GM13976 (cell line): ENCODE results near the gene C5orf46.

Experiments
- DNase-seq: peaks from one replicate; pipeline ENCODE4 v3.0.0; 2012; ENCODE audit warnings: low spot score
- CTCF ChIP-seq: IDR thresholded peaks from 2 replicates; pipeline ENCODE4 v1.5.1; 2012; ENCODE audit warnings: borderline replicate concordance, mild to moderate bottlenecking; ENCODE audit not compliant: insufficient read depth; ENCODE audit errors: extremely low read depth, missing control alignments, control extremely low read depth
- in situ Hi-C: fragments of 300-500 bp; cut with MboI; formaldehyde crosslinking; loops from one replicate; pipeline ENCODE4 v1.12.0; 2022; ENCODE audit warnings: low sequenced_read_pairs, mixed read lengths, inconsistent platforms; ENCODE audit not compliant: unreplicated experiment

C5orf46 gene

DNA sequence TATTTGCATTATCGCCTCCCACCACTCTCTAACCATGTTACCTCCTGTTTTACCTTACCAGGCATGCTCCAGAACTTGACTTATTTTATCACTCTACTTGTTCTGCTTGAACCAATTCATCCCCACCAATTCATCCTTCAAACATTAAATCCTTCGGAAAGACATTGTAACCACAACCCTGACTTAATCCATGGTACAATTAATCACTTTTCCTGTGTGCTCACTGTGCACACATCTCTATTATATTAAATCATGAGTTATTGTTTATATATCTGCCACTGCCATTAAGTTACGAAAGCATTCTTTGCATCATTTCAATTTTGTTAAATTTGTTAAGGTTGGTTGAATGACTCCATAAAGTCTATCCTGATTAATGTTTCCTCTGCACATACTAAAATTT lies 7.4 kb upstream of the C5orf46 start:
- no peak for DNase-seq
- in situ Hi-C loops, result no loop called here
- TF ChIP-seq CTCF, result no peak

GRCh38 chr5:147912011-147912410 lies 5.7 kb upstream of the C5orf46 start:
- DNase-seq, result no peak
- no peak for TF ChIP-seq CTCF
- in situ Hi-C loops, result no loop called here

- in situ Hi-C loops, result no loop called here
- no peak for TF ChIP-seq CTCF
- no peak for DNase-seq
Observed at GRCh38 chr5:147911427-147911826, 5.1 kb upstream of the C5orf46 start.

- DNase-seq, result no peak
- in situ Hi-C loops, result no loop called here
Observed at GRCh38 chr5:147904110-147904509, 2.2 kb downstream of the C5orf46 start.

GRCh38 chr5:147902609-147903115 lies 3.7 kb downstream of the C5orf46 start:
- TF ChIP-seq CTCF, result no peak
- no peak for DNase-seq
- in situ Hi-C loops, result no loop called here

More at GRCh38 chr5:147904110-147904509, 2.2 kb downstream of the C5orf46 start:
- TF ChIP-seq CTCF, result no peak

DNA sequence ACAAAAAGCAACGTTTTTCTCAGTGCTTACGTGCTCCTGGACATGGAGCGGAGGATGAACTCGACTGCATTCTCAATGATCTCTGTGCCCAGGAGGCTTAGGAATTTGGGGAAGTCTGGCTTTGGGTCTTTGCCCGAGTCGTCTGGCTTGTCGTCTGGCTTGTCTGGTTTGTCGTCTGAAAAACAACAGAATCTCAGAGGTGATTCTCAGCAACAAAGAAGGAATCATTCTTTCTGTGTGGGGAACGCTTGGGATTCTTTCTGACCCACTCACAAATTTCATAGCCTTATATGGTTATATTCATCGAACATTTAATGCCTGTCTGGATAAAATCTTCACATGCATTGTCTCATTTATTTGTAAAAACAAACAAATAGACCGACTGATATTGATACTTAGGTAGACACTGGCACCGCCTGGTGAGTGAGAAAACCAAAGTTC lies 4.7 kb downstream of the C5orf46 start:
- no peak for DNase-seq
- in situ Hi-C loops, result no loop called here
- TF ChIP-seq CTCF, result no peak

DNA sequence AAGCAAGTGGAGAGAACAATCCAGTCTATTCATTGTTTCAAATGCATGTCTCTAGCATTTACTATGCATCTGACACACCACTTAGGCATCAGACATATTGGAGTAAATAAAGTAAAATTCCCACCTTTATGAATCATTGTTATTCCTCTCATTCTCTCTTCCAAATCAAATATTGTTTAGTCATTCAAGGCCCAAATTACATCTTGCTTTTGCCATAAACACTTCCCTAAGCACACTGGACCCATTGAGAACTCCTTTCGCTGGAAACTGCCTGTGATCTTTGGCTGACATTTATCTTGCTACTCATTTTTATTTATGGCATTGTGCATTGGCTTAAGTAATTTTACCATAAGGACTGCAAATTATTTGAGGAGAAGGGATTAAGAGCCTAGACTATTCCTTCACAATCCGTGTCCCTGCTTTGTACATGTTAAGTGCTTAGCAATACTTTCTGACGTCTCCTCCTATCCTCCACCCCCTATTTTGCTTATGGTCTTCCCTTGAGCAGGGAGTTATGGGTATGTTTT lies 7.4 kb downstream of the C5orf46 start:
- in situ Hi-C loops, result no loop called here
- DNase-seq, result no peak
- no peak for TF ChIP-seq CTCF
